DMS153 treated with DMSO at 0.1 percent for 48 hours (cell line): Measurements from ENCODE around the gene PGRMC2.

Experiments used
- DNase-seq: peaks from one replicate; lab custom pipeline; 2025; ENCODE audit not compliant: unreplicated experiment; lab: John Stamatoyannopoulos, UW

PGRMC2 gene

DNA sequence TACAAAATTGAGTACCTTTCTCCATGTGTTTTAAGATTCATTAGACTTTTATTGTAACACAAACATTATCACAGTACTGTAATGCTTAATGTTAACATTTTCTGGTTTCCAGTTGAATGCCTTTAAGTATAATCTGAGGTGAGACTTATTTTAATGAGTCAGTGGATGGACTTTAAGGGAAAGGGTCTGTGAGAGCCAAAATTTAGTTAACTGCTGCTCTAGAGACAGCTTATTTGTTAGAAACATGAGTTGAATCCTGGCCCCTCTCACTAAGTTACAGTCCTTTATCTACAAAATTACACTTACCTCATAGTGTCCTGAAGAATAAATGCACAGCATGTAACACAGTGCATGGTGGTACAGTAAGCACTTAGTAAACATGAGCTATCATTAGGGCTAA lies 66.0 kb downstream of the PGRMC2 start:
- no peak for DNase-seq

DNA sequence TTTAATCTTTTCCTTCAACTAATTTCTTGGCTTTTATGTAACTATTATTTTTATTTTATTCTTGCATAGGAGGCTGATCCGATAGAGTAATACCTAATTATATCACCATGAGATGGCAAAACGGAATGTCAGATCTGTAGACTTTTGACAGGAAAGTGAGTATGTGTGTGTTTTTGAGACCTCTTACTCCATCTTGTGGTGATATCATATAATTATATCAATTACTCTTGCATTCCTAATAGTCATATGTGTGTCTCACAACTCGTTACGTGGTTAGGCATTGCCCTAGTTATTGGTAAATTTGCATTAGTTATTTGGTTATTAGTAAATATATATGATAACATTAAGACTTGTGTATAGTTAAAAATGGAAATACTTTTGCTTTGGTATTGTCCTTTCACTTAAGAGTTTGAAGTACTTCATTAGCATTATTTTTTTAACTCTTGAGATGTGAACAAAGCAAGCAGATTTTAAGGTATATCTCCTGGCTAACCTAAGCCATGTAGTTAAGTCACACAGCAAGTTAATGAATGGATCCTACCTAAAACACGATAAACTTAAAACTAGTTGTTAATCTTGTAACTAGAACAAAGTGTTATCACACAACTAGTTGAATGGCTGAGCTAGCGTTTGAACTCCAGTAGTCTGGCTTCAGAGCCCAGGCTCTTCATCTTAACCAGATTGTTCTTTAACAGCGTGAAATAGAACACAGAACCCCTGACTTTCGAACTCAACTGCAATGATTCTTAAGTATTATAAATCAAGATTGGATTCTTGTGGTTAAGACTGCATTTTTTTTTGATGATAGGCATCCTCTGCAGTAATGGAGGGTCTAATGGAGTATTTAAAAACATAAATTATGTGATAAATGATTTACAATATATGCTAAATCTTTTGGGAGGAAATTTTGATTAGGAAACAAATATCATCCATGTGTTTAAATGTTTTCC lies 67.1 kb downstream of the PGRMC2 start:
- no peak for DNase-seq
